HepG2 (cell line): ENCODE results near the gene ZKSCAN8. TPM values are rescaled to one million over a fixed set of nuclear protein-coding genes. Genes with fewer than 3 reads are reported as not detected.

Source experiments
- ARNT ChIP-seq: fragments of 450-650 bp; IDR thresholded peaks from 2 replicates; pipeline ENCODE4 v1.6.1; 2017
- ELF3 ChIP-seq: IDR thresholded peaks from 2 replicates; pipeline ENCODE4 v1.6.1; 2016; ENCODE audit warnings: missing genetic modification reagents, missing compliant biosample characterization
- FOXC1 ChIP-seq: sonication (generic); formaldehyde crosslinking; IDR thresholded peaks from 2 replicates; pipeline ENCODE4 v1.8.0; 2022; ENCODE audit warnings: mild to moderate bottlenecking, missing genetic modification reagents, borderline replicate concordance
- FOXK1 ChIP-seq: sonication (generic); formaldehyde crosslinking; IDR thresholded peaks from 2 replicates; pipeline ENCODE4 v1.4.0; 2020; ENCODE audit warnings: low read depth, missing genetic modification reagents, borderline replicate concordance
- MBD4 ChIP-seq: IDR thresholded peaks from 2 replicates; pipeline ENCODE4 v1.6.1; 2012; ENCODE audit warnings: low read length, inconsistent platforms, borderline replicate concordance
- MED13 ChIP-seq: sonication (generic); formaldehyde crosslinking; IDR thresholded peaks from 2 replicates; pipeline ENCODE4 v1.5.0; 2020; ENCODE audit warnings: missing genetic modification reagents
- PAWR ChIP-seq: sonication (generic); formaldehyde crosslinking; IDR thresholded peaks from 2 replicates; pipeline ENCODE4 v1.4.0; 2020; ENCODE audit warnings: missing genetic modification reagents, mild to moderate bottlenecking, borderline replicate concordance
- RBFOX2 ChIP-seq: fragments of 200-400 bp; formaldehyde crosslinking; IDR thresholded peaks from 2 replicates; pipeline ENCODE4 v1.6.1; 2017; ENCODE audit warnings: low read depth, mild to moderate bottlenecking, low read length
- REPIN1 ChIP-seq: sonication (generic); formaldehyde crosslinking; IDR thresholded peaks from 2 replicates; pipeline ENCODE4 v1.8.0; 2022; ENCODE audit warnings: missing genetic modification reagents, low read depth, mild to moderate bottlenecking, borderline replicate concordance
- SMC3 ChIP-seq: IDR thresholded peaks from 2 replicates; pipeline ENCODE4 v1.6.1; 2011; ENCODE audit warnings: low read length, improper control_type of control experiment
- ZKSCAN5 ChIP-seq: sonication (generic); formaldehyde crosslinking; IDR thresholded peaks from 2 replicates; pipeline ENCODE4 v1.5.1; 2020; ENCODE audit warnings: mild to moderate bottlenecking, missing genetic modification reagents
- ZNF317 ChIP-seq: sonication (generic); formaldehyde crosslinking; IDR thresholded peaks from 2 replicates; pipeline ENCODE4 v1.5.0; 2020; ENCODE audit warnings: mild to moderate bottlenecking, missing genetic modification reagents
- ZNF713 ChIP-seq: sonication (generic); formaldehyde crosslinking; IDR thresholded peaks from 2 replicates; pipeline ENCODE4 v1.4.0; 2020; ENCODE audit warnings: mild to moderate bottlenecking, missing genetic modification reagents
- ZNF737 ChIP-seq: sonication (generic); formaldehyde crosslinking; IDR thresholded peaks from 2 replicates; pipeline ENCODE4 v1.5.0; 2020; ENCODE audit warnings: missing genetic modification reagents, mild to moderate bottlenecking, borderline replicate concordance
- ZSCAN9 ChIP-seq: IDR thresholded peaks from 2 replicates; pipeline ENCODE4 v1.6.1; 2016; ENCODE audit warnings: borderline replicate concordance
- polyA plus RNA-seq, 8 experiments: library from polyadenylated mRNA; depleted of rRNA in 3 of 8; stranded (reverse) in 7 of 8; unstranded in 1 of 8; fragments of >200 nt; fragmentation: Illumina TruSeq in 4 of 8; extraction: Trizol in 4 of 8; gene quantifications; 2 replicates each; pipeline versions ENCODE4 v1.2.1 to v1.2.3, GENCODE V29; 2011 to 2016; ENCODE audit warnings: low read depth in 4 of 8, missing spikeins in 1 of 8, mixed read lengths in 1 of 8; ENCODE audit not compliant: insufficient read depth in 1 of 8
- total RNA-seq, 5 experiments: library from RNA; depleted of rRNA; stranded (reverse); fragments of >200 nt; fragmentation: Illumina TruSeq; extraction: Trizol; gene quantifications; 2 replicates each; pipeline ENCODE4 v1.2.3, GENCODE V29; 2016; ENCODE audit warnings: low read depth in 1 of 5
- TF ChIP-seq, protein P1 (sequence below): IDR thresholded peaks from 2 replicates; pipeline ENCODE4 v1.6.1; 2016; ENCODE audit warnings: low read depth
- TF ChIP-seq, protein P2 (sequence below): sonication (generic); formaldehyde crosslinking; IDR thresholded peaks from 2 replicates; pipeline ENCODE4 v1.8.0; 2022; ENCODE audit warnings: low read depth, missing genetic modification reagents
- TF ChIP-seq, protein P3 (sequence below): sonication (generic); formaldehyde crosslinking; IDR thresholded peaks from 2 replicates; pipeline ENCODE4 v1.4.0; 2020; ENCODE audit warnings: mild to moderate bottlenecking, missing genetic modification reagents
- TF ChIP-seq, protein P4 (sequence below): sonication (generic); formaldehyde crosslinking; IDR thresholded peaks from 2 replicates; pipeline ENCODE4 v1.9.0; 2021; ENCODE audit warnings: missing genetic modification reagents, mild to moderate bottlenecking, borderline replicate concordance
- TF ChIP-seq, protein P5 (sequence below): sonication (generic); formaldehyde crosslinking; IDR thresholded peaks from 2 replicates; pipeline ENCODE4 v1.4.0; 2020; ENCODE audit warnings: missing genetic modification reagents
- TF ChIP-seq, protein P6 (sequence below): sonication (generic); formaldehyde crosslinking; IDR thresholded peaks from 2 replicates; pipeline ENCODE4 v1.4.0; 2020; ENCODE audit warnings: missing genetic modification reagents

ZKSCAN8 gene
- total and polyA plus RNA-seq, 2 of the 13 experiments (the other 11 are each of a cell fraction or from before 2014, with no cell fraction given): 12.4 to 20.9 TPM

DNA sequence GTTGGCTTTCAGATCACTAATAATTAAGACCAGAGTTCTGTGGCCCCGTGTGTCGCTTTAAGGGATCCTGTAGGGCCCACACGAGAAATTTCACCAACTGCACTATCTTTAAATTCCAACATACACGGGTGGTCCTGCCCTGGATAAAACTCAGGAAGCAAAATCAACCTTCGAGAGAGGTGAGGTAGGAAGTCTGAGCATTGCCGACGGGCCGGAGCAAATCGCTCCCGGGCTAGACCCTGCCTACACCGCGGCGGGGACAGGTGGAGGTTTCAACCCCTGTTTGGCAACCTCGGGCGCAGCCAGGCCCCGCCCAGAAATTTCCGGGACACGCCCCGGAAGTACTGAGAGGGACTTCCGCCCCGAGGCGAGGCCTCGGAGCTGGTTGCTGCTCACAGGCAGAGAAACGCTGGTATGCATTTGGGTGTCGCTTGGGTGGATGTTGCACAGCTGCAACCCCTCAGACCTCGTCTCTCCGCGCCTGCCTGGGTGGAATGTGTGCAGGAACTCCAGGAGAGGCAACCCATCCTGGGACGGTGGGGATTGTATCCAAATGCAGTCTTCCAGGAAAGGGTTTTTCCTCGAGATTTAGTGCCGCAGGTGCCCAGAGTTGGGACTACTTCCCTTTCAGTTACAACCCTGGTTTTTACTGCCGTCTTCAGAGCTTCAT, 19.9 kb downstream of the ZKSCAN8 start (continued):
- no peak for TF ChIP-seq PAWR (CRISPR knock-in tag)
- TF ChIP-seq, protein P1, sequence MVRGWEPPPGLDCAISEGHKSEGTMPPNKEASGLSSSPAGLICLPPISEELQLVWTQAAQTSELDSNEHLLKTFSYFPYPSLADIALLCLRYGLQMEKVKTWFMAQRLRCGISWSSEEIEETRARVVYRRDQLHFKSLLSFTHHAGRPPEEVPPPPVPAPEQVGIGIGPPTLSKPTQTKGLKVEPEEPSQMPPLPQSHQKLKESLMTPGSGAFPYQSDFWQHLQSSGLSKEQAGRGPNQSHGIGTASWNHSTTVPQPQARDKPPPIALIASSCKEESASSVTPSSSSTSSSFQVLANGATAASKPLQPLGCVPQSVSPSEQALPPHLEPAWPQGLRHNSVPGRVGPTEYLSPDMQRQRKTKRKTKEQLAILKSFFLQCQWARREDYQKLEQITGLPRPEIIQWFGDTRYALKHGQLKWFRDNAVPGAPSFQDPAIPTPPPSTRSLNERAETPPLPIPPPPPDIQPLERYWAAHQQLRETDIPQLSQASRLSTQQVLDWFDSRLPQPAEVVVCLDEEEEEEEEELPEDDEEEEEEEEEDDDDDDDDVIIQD (CRISPR knock-in tag): peak; percentile 22; the same call in 1 of the 2 replicates
- TF ChIP-seq FOXK1: peak; percentile 70; the same call in 1 of the 2 replicates
- no peak for TF ChIP-seq ZNF737 (CRISPR knock-in tag)
- TF ChIP-seq, protein P2, sequence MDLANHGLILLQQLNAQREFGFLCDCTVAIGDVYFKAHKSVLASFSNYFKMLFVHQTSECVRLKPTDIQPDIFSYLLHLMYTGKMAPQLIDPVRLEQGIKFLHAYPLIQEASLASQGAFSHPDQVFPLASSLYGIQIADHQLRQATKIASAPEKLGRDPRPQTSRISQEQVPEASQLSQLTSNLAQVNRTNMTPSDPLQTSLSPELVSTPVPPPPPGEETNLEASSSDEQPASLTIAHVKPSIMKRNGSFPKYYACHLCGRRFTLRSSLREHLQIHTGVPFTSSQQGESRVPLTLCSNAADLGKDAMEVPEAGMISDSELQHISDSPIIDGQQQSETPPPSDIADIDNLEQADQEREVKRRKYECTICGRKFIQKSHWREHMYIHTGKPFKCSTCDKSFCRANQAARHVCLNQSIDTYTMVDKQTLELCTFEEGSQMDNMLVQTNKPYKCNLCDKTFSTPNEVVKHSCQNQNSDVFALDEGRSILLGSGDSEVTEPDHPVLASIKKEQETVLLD (CRISPR knock-in tag): no peak
- peak; percentile 86 for TF ChIP-seq RBFOX2
- peak; percentile 55; the same call in 1 of the 2 replicates for TF ChIP-seq ELF3 (CRISPR knock-in tag)
- no peak for TF ChIP-seq SMC3
- TF ChIP-seq, protein P3, sequence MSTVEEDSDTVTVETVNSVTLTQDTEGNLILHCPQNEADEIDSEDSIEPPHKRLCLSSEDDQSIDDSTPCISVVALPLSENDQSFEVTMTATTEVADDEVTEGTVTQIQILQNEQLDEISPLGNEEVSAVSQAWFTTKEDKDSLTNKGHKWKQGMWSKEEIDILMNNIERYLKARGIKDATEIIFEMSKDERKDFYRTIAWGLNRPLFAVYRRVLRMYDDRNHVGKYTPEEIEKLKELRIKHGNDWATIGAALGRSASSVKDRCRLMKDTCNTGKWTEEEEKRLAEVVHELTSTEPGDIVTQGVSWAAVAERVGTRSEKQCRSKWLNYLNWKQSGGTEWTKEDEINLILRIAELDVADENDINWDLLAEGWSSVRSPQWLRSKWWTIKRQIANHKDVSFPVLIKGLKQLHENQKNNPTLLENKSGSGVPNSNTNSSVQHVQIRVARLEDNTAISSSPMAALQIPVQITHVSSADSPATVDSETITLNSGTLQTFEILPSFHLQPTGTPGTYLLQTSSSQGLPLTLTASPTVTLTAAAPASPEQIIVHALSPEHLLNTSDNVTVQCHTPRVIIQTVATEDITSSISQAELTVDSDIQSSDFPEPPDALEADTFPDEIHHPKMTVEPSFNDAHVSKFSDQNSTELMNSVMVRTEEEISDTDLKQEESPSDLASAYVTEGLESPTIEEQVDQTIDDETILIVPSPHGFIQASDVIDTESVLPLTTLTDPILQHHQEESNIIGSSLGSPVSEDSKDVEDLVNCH (CRISPR knock-in tag): no peak
- TF ChIP-seq ARNT: no peak
- no peak; the same call in 1 of the 2 replicates for TF ChIP-seq FOXC1 (CRISPR knock-in tag)
- TF ChIP-seq REPIN1 (CRISPR knock-in tag): 0 out of 2 replicates have a peak, but pooled peaks have one; percentile 65
- TF ChIP-seq, protein P4, sequence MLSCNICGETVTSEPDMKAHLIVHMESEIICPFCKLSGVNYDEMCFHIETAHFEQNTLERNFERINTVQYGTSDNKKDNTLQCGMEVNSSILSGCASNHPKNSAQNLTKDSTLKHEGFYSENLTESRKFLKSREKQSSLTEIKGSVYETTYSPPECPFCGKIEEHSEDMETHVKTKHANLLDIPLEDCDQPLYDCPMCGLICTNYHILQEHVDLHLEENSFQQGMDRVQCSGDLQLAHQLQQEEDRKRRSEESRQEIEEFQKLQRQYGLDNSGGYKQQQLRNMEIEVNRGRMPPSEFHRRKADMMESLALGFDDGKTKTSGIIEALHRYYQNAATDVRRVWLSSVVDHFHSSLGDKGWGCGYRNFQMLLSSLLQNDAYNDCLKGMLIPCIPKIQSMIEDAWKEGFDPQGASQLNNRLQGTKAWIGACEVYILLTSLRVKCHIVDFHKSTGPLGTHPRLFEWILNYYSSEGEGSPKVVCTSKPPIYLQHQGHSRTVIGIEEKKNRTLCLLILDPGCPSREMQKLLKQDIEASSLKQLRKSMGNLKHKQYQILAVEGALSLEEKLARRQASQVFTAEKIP (CRISPR knock-in tag): no peak
- TF ChIP-seq MBD4: no peak
- TF ChIP-seq, protein P5, sequence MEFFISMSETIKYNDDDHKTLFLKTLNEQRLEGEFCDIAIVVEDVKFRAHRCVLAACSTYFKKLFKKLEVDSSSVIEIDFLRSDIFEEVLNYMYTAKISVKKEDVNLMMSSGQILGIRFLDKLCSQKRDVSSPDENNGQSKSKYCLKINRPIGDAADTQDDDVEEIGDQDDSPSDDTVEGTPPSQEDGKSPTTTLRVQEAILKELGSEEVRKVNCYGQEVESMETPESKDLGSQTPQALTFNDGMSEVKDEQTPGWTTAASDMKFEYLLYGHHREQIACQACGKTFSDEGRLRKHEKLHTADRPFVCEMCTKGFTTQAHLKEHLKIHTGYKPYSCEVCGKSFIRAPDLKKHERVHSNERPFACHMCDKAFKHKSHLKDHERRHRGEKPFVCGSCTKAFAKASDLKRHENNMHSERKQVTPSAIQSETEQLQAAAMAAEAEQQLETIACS (CRISPR knock-in tag): no peak
- peak; percentile 74 for TF ChIP-seq ZNF317 (CRISPR knock-in tag)
- TF ChIP-seq, protein P6, sequence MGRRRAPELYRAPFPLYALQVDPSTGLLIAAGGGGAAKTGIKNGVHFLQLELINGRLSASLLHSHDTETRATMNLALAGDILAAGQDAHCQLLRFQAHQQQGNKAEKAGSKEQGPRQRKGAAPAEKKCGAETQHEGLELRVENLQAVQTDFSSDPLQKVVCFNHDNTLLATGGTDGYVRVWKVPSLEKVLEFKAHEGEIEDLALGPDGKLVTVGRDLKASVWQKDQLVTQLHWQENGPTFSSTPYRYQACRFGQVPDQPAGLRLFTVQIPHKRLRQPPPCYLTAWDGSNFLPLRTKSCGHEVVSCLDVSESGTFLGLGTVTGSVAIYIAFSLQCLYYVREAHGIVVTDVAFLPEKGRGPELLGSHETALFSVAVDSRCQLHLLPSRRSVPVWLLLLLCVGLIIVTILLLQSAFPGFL (CRISPR knock-in tag): no peak
- TF ChIP-seq ZKSCAN5 (CRISPR knock-in tag): no peak
- TF ChIP-seq MED13: no peak
- TF ChIP-seq ZNF713 (CRISPR knock-in tag): no peak
- peak; percentile 82 for TF ChIP-seq ZSCAN9 (CRISPR knock-in tag)
